SK-N-SH (cell line): ENCODE measurements around the gene WASF1. TPM values are rescaled to one million over a fixed set of nuclear protein-coding genes. Genes with fewer than 3 reads are reported as not detected.

Experiments used
- CTCF ChIA-PET: fragments of 300-600, 350-600 bp; formaldehyde crosslinking; extraction: SDS; loops from one replicate; lab custom pipeline; 2021; lab: Yijun Ruan, JAX
- POLR2A ChIA-PET: fragments of 350-600 bp; sonication (Branson Sonifier 250); formaldehyde crosslinking; extraction: SDS; loops from one replicate; lab custom pipeline; 2020; ENCODE audit warnings: antibody characterized with exemption, inconsistent platforms; lab: Yijun Ruan, JAX
- DNase-seq: peaks from one replicate; pipeline ENCODE4 v3.0.0; 2012
- H2AFZ ChIP-seq: fragments of 200-600 bp; sonication (generic); 2 replicates; pipeline ENCODE4 v1.8.1; 2016; ENCODE audit warnings: antibody characterized with exemption, mild to moderate bottlenecking, low read depth
- H3F3A ChIP-seq: fragments of 200-600 bp; sonication (generic); replicated peaks from 2 replicates; pipeline ENCODE3; 2016; ENCODE audit warnings: antibody characterized with exemption, mild to moderate bottlenecking; ENCODE audit not compliant: insufficient read depth
- H3K27ac ChIP-seq, 2 experiments: fragments of 200-500 bp in 1 of 2; fragments of 200-600 bp in 1 of 2; sonication (Bioruptor generic) in 1 of 2; sonication (generic), shearing (Covaris generic) in 1 of 2; 2 replicates each; pipeline versions ENCODE4 v1.5.1 to v1.6.1; 2014 to 2016; ENCODE audit warnings: low read depth in 2 of 2, inconsistent platforms in 1 of 2, low read length in 1 of 2, mild to moderate bottlenecking in 1 of 2, mixed read lengths in 1 of 2
- H3K27me3 ChIP-seq: fragments of 200-600 bp; sonication (generic), shearing (Covaris generic); 2 replicates; pipeline ENCODE4 v1.6.1; 2016; ENCODE audit warnings: mixed run types; ENCODE audit not compliant: insufficient read depth
- H3K36me3 ChIP-seq, 2 experiments: fragments of 200-500 bp in 1 of 2; fragments of 200-600 bp in 1 of 2; sonication (Bioruptor generic) in 1 of 2; sonication (generic) in 1 of 2; replicated peaks in 1 of 2; 2 replicates each; pipeline versions ENCODE3 to v1.5.1; 2014 to 2016; ENCODE audit warnings: low read length in 1 of 2, mild to moderate bottlenecking in 1 of 2; ENCODE audit not compliant: insufficient read depth in 2 of 2, control insufficient read depth in 1 of 2
- H3K4me1 ChIP-seq, 2 experiments: fragments of 200-500 bp in 1 of 2; fragments of 200-600 bp in 1 of 2; sonication (Bioruptor generic) in 1 of 2; sonication (generic), shearing (Covaris generic) in 1 of 2; 2 replicates each; pipeline versions ENCODE4 v1.5.1 to v1.6.1; 2014 to 2016; ENCODE audit warnings: low read depth in 1 of 2, low read length in 1 of 2, mixed run types in 1 of 2; ENCODE audit not compliant: insufficient read depth in 2 of 2, control insufficient read depth in 1 of 2
- H3K4me2 ChIP-seq: fragments of 200-600 bp; sonication (generic), shearing (Covaris generic); 2 replicates; pipeline ENCODE4 v1.6.1; 2017; ENCODE audit warnings: mixed run types
- H3K4me3 ChIP-seq, 2 experiments: fragments of 200-500 bp in 1 of 2; fragments of 200-600 bp in 1 of 2; sonication (Bioruptor generic) in 1 of 2; sonication (generic), shearing (Covaris generic) in 1 of 2; 2 replicates each; pipeline versions ENCODE4 v1.5.1 to v1.8.1; 2014 to 2016; ENCODE audit warnings: low read depth in 2 of 2, inconsistent platforms in 1 of 2, low read length in 1 of 2, mild to moderate bottlenecking in 1 of 2, mixed read lengths in 1 of 2, moderate library complexity in 1 of 2
- H3K79me2 ChIP-seq: fragments of 200-600 bp; sonication (generic); 2 replicates; pipeline ENCODE4 v1.8.1; 2017; ENCODE audit warnings: mild to moderate bottlenecking; ENCODE audit not compliant: insufficient read depth
- H3K9ac ChIP-seq: fragments of 200-600 bp; sonication (generic); 2 replicates; pipeline ENCODE4 v1.6.1; 2017; ENCODE audit warnings: mixed run types
- H3K9me2 ChIP-seq: fragments of 200-600 bp; sonication (generic); 2 replicates; pipeline ENCODE4 v1.6.1; 2017; ENCODE audit warnings: mixed run types
- H3K9me3 ChIP-seq: fragments of 200-600 bp; sonication (generic); 2 replicates; pipeline ENCODE4 v1.6.1; 2017; ENCODE audit warnings: mixed run types, mild to moderate bottlenecking, moderate library complexity
- H4K20me1 ChIP-seq: fragments of 200-600 bp; sonication (generic); 2 replicates; pipeline ENCODE4 v1.6.1; 2017; ENCODE audit warnings: mild to moderate bottlenecking, mixed run types; ENCODE audit not compliant: insufficient read depth
- EZH2phosphoT487 ChIP-seq: fragments of 200-600 bp; sonication (generic); IDR thresholded peaks from 2 replicates; pipeline ENCODE4 v1.6.1; 2017; ENCODE audit warnings: low read depth, mixed run types, mild to moderate bottlenecking, antibody characterized with exemption, moderate library complexity, borderline replicate concordance
- FOXJ3 ChIP-seq: sonication (generic); formaldehyde crosslinking; IDR thresholded peaks from 2 replicates; pipeline ENCODE4 v1.5.1; 2020; ENCODE audit warnings: mild to moderate bottlenecking, missing genetic modification reagents
- FOXM1 ChIP-seq: IDR thresholded peaks from 2 replicates; pipeline ENCODE4 v1.4.0; 2012; ENCODE audit warnings: low read depth, mild to moderate bottlenecking
- JUND ChIP-seq: IDR thresholded peaks from 2 replicates; pipeline ENCODE4 v1.4.0; 2012
- MEF2A ChIP-seq: IDR thresholded peaks from 2 replicates; pipeline ENCODE4 v1.4.0; 2012; ENCODE audit warnings: low read depth, borderline replicate concordance
- NFIC ChIP-seq: IDR thresholded peaks from 2 replicates; pipeline ENCODE4 v1.4.0; 2012; ENCODE audit warnings: borderline replicate concordance
- NRF1 ChIP-seq: IDR thresholded peaks from 2 replicates; pipeline ENCODE4 v1.6.1; 2012; ENCODE audit warnings: low read depth, mild to moderate bottlenecking, low read length
- POLR2AphosphoS5 ChIP-seq: IDR thresholded peaks from 2 replicates; pipeline ENCODE4 v1.6.1; 2012; ENCODE audit warnings: low read depth, low read length
- RXRA ChIP-seq: IDR thresholded peaks from 2 replicates; pipeline ENCODE4 v1.4.0; 2012; ENCODE audit warnings: low read depth, mild to moderate bottlenecking, borderline replicate concordance
- SIN3A ChIP-seq: IDR thresholded peaks from 2 replicates; pipeline ENCODE4 v1.6.1; 2012; ENCODE audit warnings: low read depth, mild to moderate bottlenecking, low read length, moderate library complexity, borderline replicate concordance
- SMC3 ChIP-seq: IDR thresholded peaks from 2 replicates; pipeline ENCODE4 v1.6.1; 2012; ENCODE audit warnings: low read depth, low read length, improper control_type of control experiment
- TEAD4 ChIP-seq: IDR thresholded peaks from 2 replicates; pipeline ENCODE4 v1.4.0; 2012; ENCODE audit warnings: mild to moderate bottlenecking, borderline replicate concordance; ENCODE audit not compliant: insufficient read depth
- YY1 ChIP-seq: IDR thresholded peaks from 2 replicates; pipeline ENCODE4 v1.4.0; 2012; ENCODE audit warnings: low read depth, mild to moderate bottlenecking
- polyA plus RNA-seq, 3 experiments: library from polyadenylated mRNA; depleted of rRNA; stranded (reverse); fragments of >200 nt; gene quantifications; 2 replicates each; pipeline ENCODE4 v1.2.3, GENCODE V29; 2012
- TF ChIP-seq, protein P1 (sequence below): fragments of 150-350 bp; IDR thresholded peaks from 2 replicates; pipeline ENCODE4 v1.6.1; 2016; ENCODE audit warnings: mild to moderate bottlenecking, low read depth, low read length
- TF ChIP-seq, protein P2 (sequence below): IDR thresholded peaks from 2 replicates; pipeline ENCODE4 v1.4.0; 2012; ENCODE audit warnings: low read depth, borderline replicate concordance
- TF ChIP-seq, protein P3 (sequence below): fragments of 200-600 bp; sonication (generic); IDR thresholded peaks from 2 replicates; pipeline ENCODE4 v1.6.1; 2017; ENCODE audit warnings: antibody characterized with exemption, mild to moderate bottlenecking, moderate library complexity
- TF ChIP-seq, protein P4 (sequence below): IDR thresholded peaks from 2 replicates; pipeline ENCODE4 v1.4.0; 2012; ENCODE audit warnings: low read depth
- TF ChIP-seq, protein P5 (sequence below): fragments of 150-350 bp; IDR thresholded peaks from 2 replicates; pipeline ENCODE4 v1.6.1; 2017; ENCODE audit warnings: antibody characterized with exemption, low read length, low read depth, borderline replicate concordance

Gene WASF1
- polyA plus RNA-seq, 1 of the 3 experiments (the other 2 are of a cell fraction), result 31.4 TPM

DNA sequence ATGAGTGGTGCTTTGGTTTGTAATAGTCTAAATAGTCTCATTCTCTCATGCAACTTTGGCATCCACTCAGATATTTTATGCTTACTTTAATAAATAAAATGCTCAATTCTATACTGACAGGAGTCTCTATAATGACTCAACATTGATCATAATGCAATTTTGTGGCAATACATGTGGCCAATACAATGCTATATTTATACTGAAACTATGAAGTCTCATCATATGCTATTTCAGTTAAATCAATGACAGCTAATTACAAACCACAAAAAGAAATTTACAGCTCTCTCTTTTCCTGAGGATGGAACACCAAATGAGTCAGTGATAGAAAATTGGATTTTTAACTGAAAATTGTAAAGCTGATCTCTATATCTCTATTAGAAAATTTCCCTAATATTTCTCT is 77.1 kb downstream of the WASF1 start:
- Histone ChIP-seq H3K4me3 (no peak overlapping the region), H3K4me1 (no peaks in the 10 kb centered on the region; a peak in 3 of 4 replicates), H3F3A (peaks cover 3% of the 10 kb centered on the region), H3K9me2 (no peaks in the 10 kb centered on the region), H3K27ac (no peak overlapping the region), H3K36me3 (peaks cover 42 to 82% of the 10 kb centered on the region in 2 experiments), H4K20me1 (no peaks in the 10 kb centered on the region), H3K9ac (no peak overlapping the region), H3K27me3 (no peaks in the 10 kb centered on the region), H3K79me2 (no peaks in the 10 kb centered on the region), H2AFZ (no peak overlapping the region), H3K9me3 (no peaks in the 10 kb centered on the region), H3K4me2 (no peak overlapping the region)
- POLR2A ChIA-PET, result no interaction called here
- DNase-seq, result no peak
- no peak for TF ChIP-seq TEAD4
- no peak for TF ChIP-seq NFIC
- no peak for TF ChIP-seq POLR2AphosphoS5
- TF ChIP-seq NRF1, result no peak
- TF ChIP-seq SIN3A, result no peak
- no peak for TF ChIP-seq JUND
- TF ChIP-seq FOXM1, result no peak
- no peak for TF ChIP-seq YY1
- TF ChIP-seq, protein P1, sequence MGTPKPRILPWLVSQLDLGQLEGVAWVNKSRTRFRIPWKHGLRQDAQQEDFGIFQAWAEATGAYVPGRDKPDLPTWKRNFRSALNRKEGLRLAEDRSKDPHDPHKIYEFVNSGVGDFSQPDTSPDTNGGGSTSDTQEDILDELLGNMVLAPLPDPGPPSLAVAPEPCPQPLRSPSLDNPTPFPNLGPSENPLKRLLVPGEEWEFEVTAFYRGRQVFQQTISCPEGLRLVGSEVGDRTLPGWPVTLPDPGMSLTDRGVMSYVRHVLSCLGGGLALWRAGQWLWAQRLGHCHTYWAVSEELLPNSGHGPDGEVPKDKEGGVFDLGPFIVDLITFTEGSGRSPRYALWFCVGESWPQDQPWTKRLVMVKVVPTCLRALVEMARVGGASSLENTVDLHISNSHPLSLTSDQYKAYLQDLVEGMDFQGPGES, result no peak
- TF ChIP-seq EZH2phosphoT487, result no peak
- TF ChIP-seq, protein P2, sequence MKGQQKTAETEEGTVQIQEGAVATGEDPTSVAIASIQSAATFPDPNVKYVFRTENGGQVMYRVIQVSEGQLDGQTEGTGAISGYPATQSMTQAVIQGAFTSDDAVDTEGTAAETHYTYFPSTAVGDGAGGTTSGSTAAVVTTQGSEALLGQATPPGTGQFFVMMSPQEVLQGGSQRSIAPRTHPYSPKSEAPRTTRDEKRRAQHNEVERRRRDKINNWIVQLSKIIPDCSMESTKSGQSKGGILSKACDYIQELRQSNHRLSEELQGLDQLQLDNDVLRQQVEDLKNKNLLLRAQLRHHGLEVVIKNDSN, result no peak
- TF ChIP-seq, protein P3, sequence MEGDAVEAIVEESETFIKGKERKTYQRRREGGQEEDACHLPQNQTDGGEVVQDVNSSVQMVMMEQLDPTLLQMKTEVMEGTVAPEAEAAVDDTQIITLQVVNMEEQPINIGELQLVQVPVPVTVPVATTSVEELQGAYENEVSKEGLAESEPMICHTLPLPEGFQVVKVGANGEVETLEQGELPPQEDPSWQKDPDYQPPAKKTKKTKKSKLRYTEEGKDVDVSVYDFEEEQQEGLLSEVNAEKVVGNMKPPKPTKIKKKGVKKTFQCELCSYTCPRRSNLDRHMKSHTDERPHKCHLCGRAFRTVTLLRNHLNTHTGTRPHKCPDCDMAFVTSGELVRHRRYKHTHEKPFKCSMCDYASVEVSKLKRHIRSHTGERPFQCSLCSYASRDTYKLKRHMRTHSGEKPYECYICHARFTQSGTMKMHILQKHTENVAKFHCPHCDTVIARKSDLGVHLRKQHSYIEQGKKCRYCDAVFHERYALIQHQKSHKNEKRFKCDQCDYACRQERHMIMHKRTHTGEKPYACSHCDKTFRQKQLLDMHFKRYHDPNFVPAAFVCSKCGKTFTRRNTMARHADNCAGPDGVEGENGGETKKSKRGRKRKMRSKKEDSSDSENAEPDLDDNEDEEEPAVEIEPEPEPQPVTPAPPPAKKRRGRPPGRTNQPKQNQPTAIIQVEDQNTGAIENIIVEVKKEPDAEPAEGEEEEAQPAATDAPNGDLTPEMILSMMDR, result no peak
- TF ChIP-seq, protein P4, sequence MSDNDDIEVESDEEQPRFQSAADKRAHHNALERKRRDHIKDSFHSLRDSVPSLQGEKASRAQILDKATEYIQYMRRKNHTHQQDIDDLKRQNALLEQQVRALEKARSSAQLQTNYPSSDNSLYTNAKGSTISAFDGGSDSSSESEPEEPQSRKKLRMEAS, result no peak
- TF ChIP-seq SMC3, result no peak
- no peak for TF ChIP-seq RXRA
- no peak for TF ChIP-seq FOXJ3 (CRISPR knock-in tag)
- no peak for TF ChIP-seq MEF2A
- TF ChIP-seq, protein P5, sequence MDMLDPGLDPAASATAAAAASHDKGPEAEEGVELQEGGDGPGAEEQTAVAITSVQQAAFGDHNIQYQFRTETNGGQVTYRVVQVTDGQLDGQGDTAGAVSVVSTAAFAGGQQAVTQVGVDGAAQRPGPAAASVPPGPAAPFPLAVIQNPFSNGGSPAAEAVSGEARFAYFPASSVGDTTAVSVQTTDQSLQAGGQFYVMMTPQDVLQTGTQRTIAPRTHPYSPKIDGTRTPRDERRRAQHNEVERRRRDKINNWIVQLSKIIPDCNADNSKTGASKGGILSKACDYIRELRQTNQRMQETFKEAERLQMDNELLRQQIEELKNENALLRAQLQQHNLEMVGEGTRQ, result no peak
- CTCF ChIA-PET, result interaction anchor here (1.1 kb wide), 1 partner anchor 12 kb away, joined by 4 read pairs; no protein-coding TSS in a partner anchor
